Gastroesophageal sphincter (tissue), 4 donors: ENCODE measurements around the gene TAF3. TPM values are rescaled to one million over a fixed set of nuclear protein-coding genes. Genes with fewer than 3 reads are reported as not detected.
"Not testable (repeated sequence)": the region's sequence is repeated elsewhere in the genome, so short reads cannot be mapped to it uniquely, and the experiment has no call there.

Experiments
- ATAC-seq: fragments of 150-250 bp; one replicate; pipeline ENCODE4 v1.9.1; 2016; ENCODE audit warnings: mild to moderate bottlenecking, moderate library complexity
- H3K27ac ChIP-seq, 4 donors: fragments of 200-600 bp; sonication (generic) in 3 of 4; 1 replicate in 3 of 4; 2 replicates in 1 of 4; pipeline ENCODE4 v1.5.1; 2016 to 2019
- H3K27me3 ChIP-seq: fragments of 200-600 bp; sonication (generic); one replicate; pipeline ENCODE4 v1.5.1; 2019
- H3K36me3 ChIP-seq, 2 donors: fragments of 200-600 bp; sonication (generic); one replicate each; pipeline ENCODE4 v1.5.1; 2019; ENCODE audit warnings: control low read depth in 1 of 2
- H3K4me1 ChIP-seq, 3 donors: fragments of 200-600 bp; sonication (generic); 1 replicate in 2 of 3; 2 replicates in 1 of 3; pipeline ENCODE4 v1.5.1; 2016 to 2019; ENCODE audit warnings: control low read depth in 2 of 3
- H3K4me3 ChIP-seq, 2 donors: fragments of 200-600 bp; sonication (generic); one replicate each; pipeline ENCODE4 v1.5.1; 2019; ENCODE audit warnings: mild to moderate bottlenecking in 1 of 2, moderate library complexity in 1 of 2
- H3K9me3 ChIP-seq, 3 donors: fragments of 200-600 bp; sonication (generic); one replicate each; pipeline ENCODE4 v1.5.1; 2017 to 2019; ENCODE audit warnings: control low read depth in 2 of 3
- CTCF ChIP-seq, 4 experiments: fragments of 200-600 bp in 2 of 4; fragments of 450-650 bp in 2 of 4; sonication (generic) in 1 of 4; IDR thresholded peaks; one replicate each; pipeline ENCODE4 v1.5.1; 2017 to 2019; ENCODE audit warnings: antibody characterized with exemption in 4 of 4, mild to moderate bottlenecking in 2 of 4, moderate library complexity in 2 of 4
- EP300 ChIP-seq: sonication (generic); formaldehyde crosslinking; IDR thresholded peaks from one replicate; pipeline ENCODE4 v1.6.1; 2017; ENCODE audit warnings: antibody characterized with exemption, mild to moderate bottlenecking
- POLR2A ChIP-seq, 2 donors: fragments of 450-650 bp; IDR thresholded peaks; one replicate each; pipeline ENCODE4 v1.6.1; 2017; ENCODE audit warnings: antibody characterized with exemption in 2 of 2, mild to moderate bottlenecking in 2 of 2, moderate library complexity in 1 of 2
- POLR2AphosphoS5 ChIP-seq: sonication (generic); formaldehyde crosslinking; IDR thresholded peaks from one replicate; pipeline ENCODE4 v1.6.1; 2017; ENCODE audit warnings: antibody characterized with exemption
- WGBS, 2 donors: methylation state at CpG; one replicate each; pipeline ENCODE4 v1.1.5; 2018; ENCODE audit warnings: low coverage in 1 of 2; 5-methylcytosine and 5-hydroxymethylcytosine counted together
- total RNA-seq, 4 donors: library from RNA; depleted of rRNA; stranded (reverse); fragments of >200 nt; gene quantifications; one replicate each; pipeline ENCODE4 v1.1.0, GENCODE V29; 2016

TAF3 gene
- total RNA-seq, 4 donors from 2014 or later = 5.7 to 11.8 (median 8.8) TPM

- H3K27ac ChIP-seq = no peak overlapping the region
- no peaks in the 10 kb centered on the region for H3K9me3 ChIP-seq
- WGBS, 2 donors = 74 to 100% methylated on average over 2 to 4 of the region's 4 CpGs
Observed at GRCh38 chr10:8023321-8023720, 205.0 kb downstream of the TAF3 start.

GRCh38 chr10:8023851-8024250 lies 205.5 kb downstream of the TAF3 start:
- Histone ChIP-seq H3K27me3 (peaks cover 44% of the 10 kb centered on the region), H3K9me3 (no peaks in the 10 kb centered on the region), H3K36me3 (no peaks in the 10 kb centered on the region), H3K4me1 (no peaks in the 10 kb centered on the region), H3K27ac (no peak overlapping the region), H3K4me3 (no peak overlapping the region)
- ATAC-seq = no peak
- TF ChIP-seq POLR2A (IDR thresholded peaks at IDR 0.05) = no peak
- no peak for TF ChIP-seq CTCF (IDR thresholded peaks at IDR 0.05)
- TF ChIP-seq EP300 = no peak
- no peak for TF ChIP-seq POLR2AphosphoS5
- 71 to 85% methylated on average over 2 of the region's 2 CpGs for WGBS, 2 donors

More at GRCh38 chr10:8023321-8023720, 205.0 kb downstream of the TAF3 start:
- no peak for TF ChIP-seq CTCF (IDR thresholded peaks at IDR 0.05)
- TF ChIP-seq POLR2A (IDR thresholded peaks at IDR 0.05) = no peak
- TF ChIP-seq EP300 = no peak
- TF ChIP-seq POLR2AphosphoS5 = no peak
- no peaks in the 10 kb centered on the region for H3K4me1 ChIP-seq
- ATAC-seq = no peak
- no peaks in the 10 kb centered on the region for H3K36me3 ChIP-seq
- no peak overlapping the region for H3K4me3 ChIP-seq
- H3K27me3 ChIP-seq = peaks cover 44% of the 10 kb centered on the region

- TF ChIP-seq POLR2A (IDR thresholded peaks at IDR 0.05) = no peak
- TF ChIP-seq CTCF (IDR thresholded peaks at IDR 0.05) = no peak
- no peak for TF ChIP-seq POLR2AphosphoS5
- TF ChIP-seq EP300 = no peak
- no peak overlapping the region for H3K27ac ChIP-seq
- no peak overlapping the region for H3K4me3 ChIP-seq
- ATAC-seq = no peak
- no peaks in the 10 kb centered on the region for H3K9me3 ChIP-seq
- H3K27me3 ChIP-seq = peaks cover 67% of the 10 kb centered on the region
- no peaks in the 10 kb centered on the region for H3K4me1 ChIP-seq
- 47 to 51% methylated on average over 9 to 16 of the region's 17 CpGs for WGBS, 2 donors
- H3K36me3 ChIP-seq = no peaks in the 10 kb centered on the region
Observed at GRCh38 chr10:8026349-8027259, 208.3 kb downstream of the TAF3 start.

GRCh38 chr10:8031211-8031610 lies 212.9 kb downstream of the TAF3 start:
- not testable (repeated sequence) for H3K9me3 ChIP-seq

GRCh38 chr10:8032558-8032957 lies 214.3 kb downstream of the TAF3 start:
- Histone ChIP-seq H3K4me3 (no peak overlapping the region), H3K9me3 (no peaks in the 10 kb centered on the region), H3K36me3 (no peaks in the 10 kb centered on the region), H3K27ac (no peak overlapping the region), H3K4me1 (peaks cover 0 to 41% (median 25%) of the 10 kb centered on the region in 3 donors), H3K27me3 (peaks cover 87% of the 10 kb centered on the region)
- no peak for ATAC-seq
- 60 to 86% methylated on average over 2 to 5 of the region's 7 CpGs for WGBS, 2 donors
- no peak for TF ChIP-seq CTCF (IDR thresholded peaks at IDR 0.05)
- TF ChIP-seq POLR2AphosphoS5 = no peak
- no peak for TF ChIP-seq POLR2A (IDR thresholded peaks at IDR 0.05)
- TF ChIP-seq EP300 = no peak

More at GRCh38 chr10:8031211-8031610, 212.9 kb downstream of the TAF3 start:
- H3K36me3 ChIP-seq, H3K4me3 ChIP-seq, ATAC-seq, H3K27ac ChIP-seq: not testable (repeated sequence)
- WGBS, 2 donors = 59% methylated on average over 3 of the region's 5 CpGs; no CpG with 5 or more reads in 1 of the 2 donors
- peaks cover 0 to 28% (median 19%) of the 10 kb centered on the region in 3 donors for H3K4me1 ChIP-seq
- peaks cover 87% of the 10 kb centered on the region for H3K27me3 ChIP-seq
